Measurements from ENCODE around the gene ZNF835. TPM values are rescaled to one million over a fixed set of nuclear protein-coding genes. Genes with fewer than 3 reads are reported as not detected.
"Not testable (repeated sequence)": the region's sequence is repeated elsewhere in the genome, so short reads cannot be mapped to it uniquely, and the experiment has no call there.

Gene ZNF835
- 3.1 TPM for polyA plus RNA-seq (ENCODE audit: insufficient read length)
- long read RNA-seq, donor 1, partial matches to known transcripts, result 5 of 8 reads
- long read RNA-seq, donor 1, other reads (novel, unspliced or antisense), result 0 of 8 reads
- long read RNA-seq, donor 2, partial matches to known transcripts, result 0 of 2 reads
- long read RNA-seq, donor 2, other reads (novel, unspliced or antisense), result 0 of 2 reads
- long read RNA-seq, donor 3, partial matches to known transcripts, result 0 of 2 reads
- long read RNA-seq, donor 3, other reads (novel, unspliced or antisense), result 0 of 2 reads
- long read RNA-seq, donor 4, result 0 reads
- long read RNA-seq, donor 5, result 0 reads
- long read RNA-seq, donor 6, partial matches to known transcripts, result 0 of 3 reads
- long read RNA-seq, donor 6, other reads (novel, unspliced or antisense), result 0 of 3 reads
- long read RNA-seq, donor 7, transcript ZNF835-201 (2 exons, 3,450 nt), result major isoform, 5 of 5 reads
- long read RNA-seq, donor 7, partial matches to known transcripts, result 0 of 5 reads
- long read RNA-seq, donor 7, other reads (novel, unspliced or antisense), result 0 of 5 reads
- long read RNA-seq, donor 8, partial matches to known transcripts, result 0 of 4 reads
- long read RNA-seq, donor 8, other reads (novel, unspliced or antisense), result 0 of 4 reads

- peak; percentile 84 for DNase-seq
These were observed at the start of gene ZNF835 for GRCh38 chr19:56671613-56671994. Gene ZNF835 (minus strand): TSS chr19:56671757. CDS start chr19:56665198, 6,559 bp downstream.

GRCh38 chr19:56720281-56720680 is 48.7 kb upstream of the ZNF835 start:
- DNase-seq, result no peak

- no peak for DNase-seq
These were observed 46.7 kb upstream of the ZNF835 start for GRCh38 chr19:56718231-56718630.

GRCh38 chr19:56712611-56713276 is 41.2 kb upstream of the ZNF835 start:
- no peak for DNase-seq

- DNase-seq, result no peak
These were observed 38.9 kb upstream of the ZNF835 start for GRCh38 chr19:56710437-56710836.

- DNase-seq, result no peak
These were observed 36.3 kb upstream of the ZNF835 start for GRCh38 chr19:56707821-56708220.

- DNase-seq, result no peak
These were observed 34.4 kb upstream of the ZNF835 start for GRCh38 chr19:56705939-56706338.

- DNase-seq, result no peak
These were observed 30.3 kb upstream of the ZNF835 start for GRCh38 chr19:56701895-56702294.

- no peak for DNase-seq
These were observed 28.0 kb upstream of the ZNF835 start for GRCh38 chr19:56699552-56699951.

GRCh38 chr19:56692206-56692895 is 20.8 kb upstream of the ZNF835 start:
- DNase-seq, result no peak

GRCh38 chr19:56690670-56691069 is 19.1 kb upstream of the ZNF835 start:
- DNase-seq, result no peak

- DNase-seq, result no peak
These were observed 17.6 kb upstream of the ZNF835 start for GRCh38 chr19:56689198-56689597.

GRCh38 chr19:56687031-56687430 is 15.5 kb upstream of the ZNF835 start:
- no peak for DNase-seq

- DNase-seq, result no peak
These were observed 11.6 kb upstream of the ZNF835 start for GRCh38 chr19:56683116-56683515.

GRCh38 chr19:56681702-56682101 is 10.1 kb upstream of the ZNF835 start:
- no peak for DNase-seq

GRCh38 chr19:56678205-56678604 is 6.6 kb upstream of the ZNF835 start:
- DNase-seq, result no peak

- not testable (repeated sequence) for DNase-seq
These were observed 1.1 kb upstream of the ZNF835 start for GRCh38 chr19:56672610-56673009.

GRCh38 chr19:56670961-56671612 is 470 bp downstream of the ZNF835 start:
- no peak for DNase-seq

- no peak for DNase-seq
These were observed 1.1 kb downstream of the ZNF835 start for GRCh38 chr19:56670401-56670960.

GRCh38 chr19:56668676-56669075 is 2.9 kb downstream of the ZNF835 start:
- no peak for DNase-seq

- DNase-seq, result no peak
These were observed 4.2 kb downstream of the ZNF835 start for GRCh38 chr19:56667311-56667870.

All from left kidney (tissue), 8 donors.